ENCODE data around the gene SEC22B.
"Not testable (repeated sequence)": the region's sequence is repeated elsewhere in the genome, so short reads cannot be mapped to it uniquely, and the experiment has no call there.

The SEC22B gene

GRCh38 chr1:120176092-120176855 is at the start of gene SEC22B:
Gene SEC22B, minus strand, starts transcription at chr1:120176520. Its CDS starts 139 bp downstream, at chr1:120176381.
- peak; percentile 78 to 98 (median 87) for DNase-seq
- intact Hi-C loops (cut with DNase I) = no loop called here

- intact Hi-C loops (cut with DNase I); DNase-seq: not testable (repeated sequence)
Measured at GRCh38 chr1:120217933-120218332, 41.6 kb upstream of the SEC22B start.

GRCh38 chr1:120217175-120217929 is 41.0 kb upstream of the SEC22B start:
- intact Hi-C loops (cut with DNase I); DNase-seq: not testable (repeated sequence)

- intact Hi-C loops (cut with DNase I); DNase-seq: not testable (repeated sequence)
Measured at GRCh38 chr1:120213606-120214005, 37.3 kb upstream of the SEC22B start.

GRCh38 chr1:120210754-120211153 is 34.4 kb upstream of the SEC22B start:
- intact Hi-C loops (cut with DNase I); DNase-seq: not testable (repeated sequence)

GRCh38 chr1:120196863-120197775 is 20.8 kb upstream of the SEC22B start:
- peak in 8 of 10 donors; percentile 9 to 90 (median 40) for DNase-seq
- intact Hi-C loops (cut with DNase I) = not testable (repeated sequence)

- DNase-seq; intact Hi-C loops (cut with DNase I): not testable (repeated sequence)
Measured at GRCh38 chr1:120188626-120189025, 12.3 kb upstream of the SEC22B start.

GRCh38 chr1:120182176-120182707 is 5.9 kb upstream of the SEC22B start:
- intact Hi-C loops (cut with DNase I); DNase-seq: not testable (repeated sequence)

- peak in 3 of 10 donors; percentile 7 to 70 (median 69) for DNase-seq
- intact Hi-C loops (cut with DNase I) = not testable (repeated sequence)
Measured at GRCh38 chr1:120179811-120180690, 3.7 kb upstream of the SEC22B start.

GRCh38 chr1:120178799-120179756 is 2.8 kb upstream of the SEC22B start:
- DNase-seq = no peak
- intact Hi-C loops (cut with DNase I) = no loop called here

- DNase-seq; intact Hi-C loops (cut with DNase I): not testable (repeated sequence)
Measured at GRCh38 chr1:120178058-120178457, 1.7 kb upstream of the SEC22B start.

- intact Hi-C loops (cut with DNase I); DNase-seq: not testable (repeated sequence)
Measured at GRCh38 chr1:120175688-120176087, 632 bp downstream of the SEC22B start.

- intact Hi-C loops (cut with DNase I); DNase-seq: not testable (repeated sequence)
Measured at GRCh38 chr1:120164761-120165160, 11.6 kb downstream of the SEC22B start.

- intact Hi-C loops (cut with DNase I); DNase-seq: not testable (repeated sequence)
Measured at GRCh38 chr1:120162015-120162414, 14.3 kb downstream of the SEC22B start.

GRCh38 chr1:120158495-120158894 is 17.8 kb downstream of the SEC22B start:
- DNase-seq; intact Hi-C loops (cut with DNase I): not testable (repeated sequence)

- intact Hi-C loops (cut with DNase I); DNase-seq: not testable (repeated sequence)
Measured at GRCh38 chr1:120158086-120158485, 18.2 kb downstream of the SEC22B start.

GRCh38 chr1:120150138-120150822 is 26.0 kb downstream of the SEC22B start:
- DNase-seq = peak in 1 of 10 donors; percentile 49
- intact Hi-C loops (cut with DNase I) = not testable (repeated sequence)

All from posterior cingulate gyrus (tissue), 11 donors.